Measurements from ENCODE around the gene FMN1. TPM values are rescaled to one million over a fixed set of nuclear protein-coding genes. Genes with fewer than 3 reads are reported as not detected.

FMN1 gene
- total RNA-seq, 2 donors from 2014 or later, result 26.9 to 27.5 TPM

GRCh38 chr15:33188159-33188558 is 6.4 kb downstream of the FMN1 start:
- Histone ChIP-seq H3K27ac (no peak overlapping the region), H3K9me3 (no peaks in the 10 kb centered on the region), H3K4me3 (no peak overlapping the region), H3K27me3 (replicated peaks; ENCODE audit: insufficient read depth) (no peaks in the 10 kb centered on the region), H3K4me1 (ENCODE audit: control insufficient read depth in 1 of 2, low read depth in 2 of 2) (no peaks in the 10 kb centered on the region), H3K36me3 (no peaks in the 10 kb centered on the region)
- DNase-seq (ENCODE audit: low spot score) (no peak), ATAC-seq (ENCODE audit: insufficient number of reproducible peaks, low FRiP score, low read depth) (no peak)
- TF ChIP-seq CTCF (IDR thresholded peaks at IDR 0.05), result no peak

GRCh38 chr15:33183334-33183733 is 11.2 kb downstream of the FMN1 start:
- DNase-seq (ENCODE audit: low spot score) (no peak), ATAC-seq (ENCODE audit: insufficient number of reproducible peaks, low FRiP score, low read depth) (no peak)
- no peak for TF ChIP-seq CTCF (IDR thresholded peaks at IDR 0.05)
- no peaks in the 10 kb centered on the region for H3K36me3 ChIP-seq
- H3K4me3 ChIP-seq, result no peak overlapping the region
- H3K9me3 ChIP-seq, result no peaks in the 10 kb centered on the region
- H3K27me3 ChIP-seq (replicated peaks; ENCODE audit: insufficient read depth), result no peaks in the 10 kb centered on the region
- no peak overlapping the region for H3K27ac ChIP-seq
- H3K4me1 ChIP-seq (ENCODE audit: control insufficient read depth in 1 of 2, low read depth in 2 of 2), result no peaks in the 10 kb centered on the region

GRCh38 chr15:33182926-33183325 is 11.6 kb downstream of the FMN1 start:
- TF ChIP-seq CTCF (IDR thresholded peaks at IDR 0.05), result no peak
- Histone ChIP-seq H3K4me3 (no peak overlapping the region), H3K27ac (no peak overlapping the region), H3K9me3 (no peaks in the 10 kb centered on the region), H3K27me3 (replicated peaks; ENCODE audit: insufficient read depth) (no peaks in the 10 kb centered on the region), H3K36me3 (no peaks in the 10 kb centered on the region), H3K4me1 (ENCODE audit: control insufficient read depth in 1 of 2, low read depth in 2 of 2) (no peaks in the 10 kb centered on the region)
- no peak for ATAC-seq (ENCODE audit: insufficient number of reproducible peaks, low FRiP score, low read depth)
- no peak for DNase-seq (ENCODE audit: low spot score)

- DNase-seq (ENCODE audit: low spot score) (no peak), ATAC-seq (ENCODE audit: insufficient number of reproducible peaks, low FRiP score, low read depth) (no peak)
- no peaks in the 10 kb centered on the region for H3K9me3 ChIP-seq
- no peaks in the 10 kb centered on the region for H3K4me1 ChIP-seq (ENCODE audit: control insufficient read depth in 1 of 2, low read depth in 2 of 2)
- H3K36me3 ChIP-seq, result no peaks in the 10 kb centered on the region
- no peak overlapping the region for H3K4me3 ChIP-seq
- H3K27ac ChIP-seq, result no peak overlapping the region
- TF ChIP-seq CTCF (IDR thresholded peaks at IDR 0.05), result no peak
- no peaks in the 10 kb centered on the region for H3K27me3 ChIP-seq (replicated peaks; ENCODE audit: insufficient read depth)
These were observed 12.1 kb downstream of the FMN1 start for GRCh38 chr15:33182278-33182905.

GRCh38 chr15:33179874-33180273 is 14.6 kb downstream of the FMN1 start:
- no peaks in the 10 kb centered on the region for H3K9me3 ChIP-seq
- H3K36me3 ChIP-seq, result no peaks in the 10 kb centered on the region
- no peak overlapping the region for H3K27ac ChIP-seq
- no peak for DNase-seq (ENCODE audit: low spot score)
- H3K27me3 ChIP-seq (replicated peaks; ENCODE audit: insufficient read depth), result no peaks in the 10 kb centered on the region
- no peaks in the 10 kb centered on the region for H3K4me1 ChIP-seq (ENCODE audit: control insufficient read depth in 1 of 2, low read depth in 2 of 2)
- no peak for TF ChIP-seq CTCF (IDR thresholded peaks at IDR 0.05)
- no peak overlapping the region for H3K4me3 ChIP-seq
- no peak for ATAC-seq (ENCODE audit: insufficient number of reproducible peaks, low FRiP score, low read depth)
